Femur (tissue), 1 donor: ENCODE measurements around the gene ARMC5.
A peak's percentile ranks its signal among the peaks of the same experiment; 100 is the strongest.
"Not testable (repeated sequence)": the region's sequence is repeated elsewhere in the genome, so short reads cannot be mapped to it uniquely, and the experiment has no call there.

Experiments
- DNase-seq: peaks from one replicate; pipeline ENCODE4 v3.0.0-alpha.2; 2017

The ARMC5 gene

GRCh38 chr16:31435341-31436220, 23.7 kb upstream of the ARMC5 start:
- peak; percentile 0 for DNase-seq

DNA sequence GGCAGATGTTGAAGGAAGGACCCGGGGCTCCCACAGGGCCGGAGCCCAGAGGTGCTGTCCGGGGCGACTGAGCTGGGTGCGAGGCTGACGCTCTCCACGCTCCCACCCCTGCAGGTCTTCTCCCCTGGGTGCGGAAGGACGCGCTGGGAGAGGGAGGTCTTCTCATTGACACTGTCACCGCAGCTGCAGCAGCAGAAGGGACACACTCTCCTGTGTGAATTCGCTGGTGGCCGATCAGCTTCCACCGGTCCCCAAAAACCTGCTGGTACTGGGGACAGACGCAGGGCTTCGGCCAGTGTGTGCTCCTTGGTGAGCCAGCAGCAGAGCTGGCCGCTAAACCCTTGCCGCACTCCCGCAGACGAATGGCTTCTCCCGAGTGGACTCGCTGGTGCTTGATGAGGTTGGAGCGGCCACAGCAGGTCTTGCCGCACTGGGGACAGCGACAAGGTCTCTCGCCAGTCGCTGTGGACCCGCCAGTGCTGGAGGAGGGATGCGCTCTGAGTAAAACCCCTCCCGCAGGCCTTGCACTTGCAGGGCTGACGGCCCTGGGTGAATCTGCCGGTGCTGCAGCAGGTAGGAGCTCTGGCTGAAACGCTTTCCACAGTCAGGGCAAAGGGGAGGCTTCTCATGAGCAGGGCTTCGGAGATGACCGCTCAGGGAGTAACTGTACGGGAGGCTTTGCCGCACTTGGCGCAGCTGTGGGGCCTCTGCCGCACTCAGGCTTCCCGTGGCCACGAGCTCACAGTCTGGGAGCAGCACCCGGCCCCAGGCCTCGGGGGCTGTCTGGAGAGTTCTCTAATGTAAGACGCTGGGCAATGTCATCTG, 22.9 kb upstream of the ARMC5 start:
- DNase-seq: no peak

GRCh38 chr16:31438414-31438813, 20.9 kb upstream of the ARMC5 start:
- no peak for DNase-seq

DNA sequence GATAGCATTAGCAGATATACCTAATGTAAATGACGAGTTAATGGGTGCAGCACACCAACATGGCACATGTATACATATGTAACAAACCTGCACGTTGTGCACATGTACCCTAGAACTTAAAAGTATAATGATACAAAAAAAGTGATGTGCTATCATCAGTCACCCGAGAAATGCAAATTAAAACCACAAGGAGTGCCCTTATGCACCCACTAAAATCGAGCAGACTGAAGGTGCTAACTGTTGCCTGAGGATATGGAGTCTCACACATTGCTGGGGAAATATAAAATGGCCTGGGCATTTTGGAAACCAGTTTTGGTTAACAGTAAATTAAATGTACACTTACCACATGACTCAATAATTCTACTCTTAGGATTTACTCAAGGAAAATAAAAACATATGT, 20.3 kb upstream of the ARMC5 start:
- DNase-seq: not testable (repeated sequence)

- DNase-seq: no peak
Observed at GRCh38 chr16:31439519-31439918, 19.8 kb upstream of the ARMC5 start.

GRCh38 chr16:31440516-31441184, 18.7 kb upstream of the ARMC5 start:
- DNase-seq: no peak

GRCh38 chr16:31441956-31442355, 17.3 kb upstream of the ARMC5 start:
- no peak for DNase-seq

DNA sequence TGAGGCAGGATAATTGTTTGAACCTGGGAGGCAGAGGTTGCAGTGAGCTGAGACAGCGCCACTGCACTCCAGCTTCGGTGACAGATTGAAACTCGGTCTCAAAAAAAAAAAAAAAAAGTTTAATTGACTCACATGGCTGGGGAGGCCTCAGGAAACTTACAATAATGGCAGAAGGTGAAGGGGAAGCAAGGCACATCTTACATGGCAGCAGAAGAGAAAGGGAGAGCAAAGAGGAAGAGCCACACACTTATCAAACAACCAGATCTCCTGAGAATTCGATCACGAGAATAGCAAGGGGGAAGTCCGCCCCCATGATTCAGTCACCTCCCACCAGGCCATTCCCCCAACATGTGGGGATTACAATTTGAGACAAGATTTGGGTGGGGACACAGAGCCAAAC, 13.4 kb upstream of the ARMC5 start:
- DNase-seq: peak; percentile 2

DNA sequence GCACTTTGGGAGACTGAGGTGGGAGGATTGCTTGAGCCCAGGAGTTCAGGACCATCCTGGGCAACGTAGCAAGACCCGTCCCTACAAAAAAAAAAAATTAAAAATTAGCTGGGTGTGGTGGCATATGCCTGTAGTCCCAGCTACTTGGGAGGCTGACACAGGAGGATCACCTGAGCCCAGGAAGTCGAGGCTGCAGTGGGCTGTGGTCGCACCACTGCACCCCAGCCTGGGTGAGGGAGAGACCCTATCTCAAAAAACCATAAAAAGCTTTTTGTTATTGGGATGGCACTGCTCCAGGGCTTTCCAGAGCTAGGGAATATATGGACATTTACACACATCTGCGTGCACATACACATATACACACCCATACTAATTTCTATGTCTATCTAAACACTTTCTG, 8.1 kb upstream of the ARMC5 start:
- no peak for DNase-seq

- DNase-seq: peak; percentile 49
Observed at GRCh38 chr16:31451681-31452351, 7.5 kb upstream of the ARMC5 start.

DNA sequence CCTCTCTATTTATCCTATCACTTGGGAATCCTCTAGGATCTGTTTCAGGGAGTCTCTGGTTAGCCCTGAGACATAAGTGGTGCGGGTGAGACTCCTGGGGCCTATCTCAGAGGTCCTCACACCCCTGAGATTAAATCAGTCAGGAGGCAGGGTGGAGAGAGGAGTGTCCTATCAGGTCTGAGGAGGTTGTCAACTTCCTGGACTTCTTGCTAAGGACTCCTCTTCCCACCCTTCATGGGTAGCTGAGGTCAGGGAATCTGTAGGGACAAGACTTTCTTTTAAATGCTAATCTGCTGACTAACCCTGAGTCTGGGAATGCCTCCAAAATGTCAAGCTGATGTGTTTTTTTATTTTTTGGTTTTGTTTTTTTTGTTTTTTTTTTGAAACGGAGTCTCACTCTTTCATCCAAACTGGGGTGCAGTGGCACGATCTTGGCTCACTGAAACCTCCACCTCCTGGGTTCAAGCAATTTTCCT, 6.6 kb upstream of the ARMC5 start:
- DNase-seq: no peak

GRCh38 chr16:31453255-31454204, 5.8 kb upstream of the ARMC5 start:
- DNase-seq: no peak

- no peak for DNase-seq
Observed at GRCh38 chr16:31455601-31456314, 3.5 kb upstream of the ARMC5 start.

DNA sequence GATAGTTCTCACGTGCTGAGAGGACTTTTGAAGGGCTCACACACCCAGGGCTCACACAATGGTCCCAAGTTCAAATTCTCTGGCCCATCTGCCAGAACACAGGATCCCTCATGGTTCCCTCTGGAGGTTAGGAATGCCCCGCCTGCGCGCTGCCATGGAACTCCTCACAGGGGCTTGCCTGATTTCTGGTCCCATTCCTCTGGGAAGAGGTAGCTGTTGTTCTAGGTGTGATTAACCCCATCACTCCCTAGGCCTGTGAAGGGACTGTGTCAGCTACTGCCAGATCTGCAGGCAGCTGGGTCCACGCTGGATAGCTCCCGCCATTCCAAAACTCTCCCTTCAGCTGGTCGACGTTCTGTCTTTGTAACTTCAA, 2.3 kb upstream of the ARMC5 start:
- DNase-seq: no peak

DNA sequence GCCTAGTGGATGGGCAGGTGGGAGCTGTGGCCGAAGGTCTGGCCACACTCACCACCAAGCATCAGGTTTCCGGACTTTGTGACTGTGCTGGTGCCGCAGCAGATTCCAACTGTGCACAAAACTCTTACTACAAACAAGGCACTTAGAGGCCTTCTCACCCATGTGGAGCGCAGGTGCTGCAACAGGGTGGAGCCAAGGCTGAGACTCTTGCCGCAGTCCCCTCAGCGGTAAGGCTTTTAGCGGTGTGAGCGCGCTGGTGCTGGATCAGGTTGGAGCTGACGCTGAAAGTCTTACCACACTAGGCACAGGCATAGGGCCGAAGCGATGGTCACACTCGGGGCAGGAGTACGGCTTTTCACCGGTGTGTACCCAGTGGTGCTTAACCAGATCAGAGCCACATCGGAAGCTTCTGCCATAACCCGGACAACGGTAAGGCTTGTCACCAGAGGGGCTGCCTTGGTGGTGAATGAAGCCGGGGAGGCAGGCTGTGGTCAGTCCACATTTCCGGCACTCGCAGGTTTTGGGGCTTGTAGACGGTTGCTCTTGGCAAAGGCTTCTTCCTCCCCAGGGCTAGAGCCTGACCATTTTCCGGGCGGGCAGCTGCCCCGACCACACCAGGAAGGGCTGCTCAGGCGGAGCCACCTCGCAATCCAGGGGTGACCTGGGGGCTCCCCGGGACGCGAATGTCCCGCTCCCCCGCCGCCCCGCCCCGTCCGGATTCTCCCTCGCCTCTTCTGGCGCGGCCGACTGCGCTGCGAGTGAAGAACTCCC, 1.0 kb upstream of the ARMC5 start:
- peak; percentile 76 for DNase-seq

GRCh38 chr16:31459687-31460581, 633 bp downstream of the ARMC5 start:
- DNase-seq: peak; percentile 100

DNA sequence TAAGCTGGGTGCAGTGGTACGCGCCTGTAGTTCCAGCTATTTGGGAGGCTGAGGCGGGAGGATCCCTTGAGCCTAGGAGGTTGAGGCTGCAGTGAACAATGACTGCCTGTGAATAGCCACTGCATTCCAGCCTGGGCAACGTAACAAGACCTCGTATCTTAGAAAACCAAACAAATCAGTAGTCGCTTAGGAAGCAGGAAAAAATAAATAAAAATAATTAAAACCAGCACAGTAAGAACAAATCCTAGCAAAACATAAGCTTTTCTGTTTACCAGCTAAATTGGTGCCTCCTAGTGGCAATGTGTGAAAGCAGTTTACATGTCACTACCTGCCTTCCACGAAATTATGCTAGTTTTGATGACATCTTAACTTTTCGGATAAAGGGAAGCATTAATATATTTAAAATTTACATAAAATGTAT, 1.3 kb downstream of the ARMC5 start:
- peak; percentile 35 for DNase-seq

DNA sequence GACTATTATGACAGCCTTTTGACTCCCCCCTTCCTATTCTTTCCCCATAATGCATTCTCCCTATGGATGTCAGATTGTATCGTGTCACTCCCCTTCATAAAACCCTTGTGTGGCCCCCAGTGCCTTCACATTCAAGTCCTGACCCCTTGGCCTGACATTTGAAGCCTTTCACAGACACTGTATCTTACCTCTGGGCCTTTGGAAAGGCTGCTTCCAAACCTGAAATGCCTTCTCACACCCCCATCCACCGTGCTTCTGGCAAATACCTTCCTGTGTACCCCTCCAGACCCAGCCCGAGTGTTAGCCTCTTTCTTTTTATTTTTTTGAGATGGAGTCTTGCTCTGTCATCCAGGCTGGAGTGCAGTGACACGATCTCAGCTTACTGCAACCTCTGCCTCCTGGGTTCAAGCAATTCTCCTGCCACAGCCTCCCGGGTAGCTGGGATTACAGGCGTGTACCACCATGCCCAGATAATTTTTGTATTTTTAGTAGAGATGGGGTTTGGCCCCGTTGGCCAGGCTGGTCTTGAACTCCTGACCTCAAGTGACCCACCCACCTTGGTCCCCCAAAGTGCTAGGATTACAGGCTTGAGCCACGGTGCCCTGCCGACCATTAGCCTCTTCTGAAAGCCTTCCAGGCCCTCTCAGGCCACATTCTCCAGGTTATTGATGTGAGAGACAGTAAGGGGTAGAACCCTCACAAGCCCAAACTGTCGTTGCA, 2.1 kb downstream of the ARMC5 start:
- DNase-seq: peak; percentile 16
